ENCODE results near the gene GVQW3.

GRCh38 chr11:76368490-76368889, 12.6 kb upstream of the GVQW3 start:
- TF ChIP-seq, protein P1, sequence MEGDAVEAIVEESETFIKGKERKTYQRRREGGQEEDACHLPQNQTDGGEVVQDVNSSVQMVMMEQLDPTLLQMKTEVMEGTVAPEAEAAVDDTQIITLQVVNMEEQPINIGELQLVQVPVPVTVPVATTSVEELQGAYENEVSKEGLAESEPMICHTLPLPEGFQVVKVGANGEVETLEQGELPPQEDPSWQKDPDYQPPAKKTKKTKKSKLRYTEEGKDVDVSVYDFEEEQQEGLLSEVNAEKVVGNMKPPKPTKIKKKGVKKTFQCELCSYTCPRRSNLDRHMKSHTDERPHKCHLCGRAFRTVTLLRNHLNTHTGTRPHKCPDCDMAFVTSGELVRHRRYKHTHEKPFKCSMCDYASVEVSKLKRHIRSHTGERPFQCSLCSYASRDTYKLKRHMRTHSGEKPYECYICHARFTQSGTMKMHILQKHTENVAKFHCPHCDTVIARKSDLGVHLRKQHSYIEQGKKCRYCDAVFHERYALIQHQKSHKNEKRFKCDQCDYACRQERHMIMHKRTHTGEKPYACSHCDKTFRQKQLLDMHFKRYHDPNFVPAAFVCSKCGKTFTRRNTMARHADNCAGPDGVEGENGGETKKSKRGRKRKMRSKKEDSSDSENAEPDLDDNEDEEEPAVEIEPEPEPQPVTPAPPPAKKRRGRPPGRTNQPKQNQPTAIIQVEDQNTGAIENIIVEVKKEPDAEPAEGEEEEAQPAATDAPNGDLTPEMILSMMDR (IDR thresholded peaks at IDR 0.05) = no peak
- TF ChIP-seq CEBPB (IDR thresholded peaks at IDR 0.05) = no peak
- no peak for TF ChIP-seq POLR2A (IDR thresholded peaks at IDR 0.05; ENCODE audit: low read length)
- TF ChIP-seq, protein P2, sequence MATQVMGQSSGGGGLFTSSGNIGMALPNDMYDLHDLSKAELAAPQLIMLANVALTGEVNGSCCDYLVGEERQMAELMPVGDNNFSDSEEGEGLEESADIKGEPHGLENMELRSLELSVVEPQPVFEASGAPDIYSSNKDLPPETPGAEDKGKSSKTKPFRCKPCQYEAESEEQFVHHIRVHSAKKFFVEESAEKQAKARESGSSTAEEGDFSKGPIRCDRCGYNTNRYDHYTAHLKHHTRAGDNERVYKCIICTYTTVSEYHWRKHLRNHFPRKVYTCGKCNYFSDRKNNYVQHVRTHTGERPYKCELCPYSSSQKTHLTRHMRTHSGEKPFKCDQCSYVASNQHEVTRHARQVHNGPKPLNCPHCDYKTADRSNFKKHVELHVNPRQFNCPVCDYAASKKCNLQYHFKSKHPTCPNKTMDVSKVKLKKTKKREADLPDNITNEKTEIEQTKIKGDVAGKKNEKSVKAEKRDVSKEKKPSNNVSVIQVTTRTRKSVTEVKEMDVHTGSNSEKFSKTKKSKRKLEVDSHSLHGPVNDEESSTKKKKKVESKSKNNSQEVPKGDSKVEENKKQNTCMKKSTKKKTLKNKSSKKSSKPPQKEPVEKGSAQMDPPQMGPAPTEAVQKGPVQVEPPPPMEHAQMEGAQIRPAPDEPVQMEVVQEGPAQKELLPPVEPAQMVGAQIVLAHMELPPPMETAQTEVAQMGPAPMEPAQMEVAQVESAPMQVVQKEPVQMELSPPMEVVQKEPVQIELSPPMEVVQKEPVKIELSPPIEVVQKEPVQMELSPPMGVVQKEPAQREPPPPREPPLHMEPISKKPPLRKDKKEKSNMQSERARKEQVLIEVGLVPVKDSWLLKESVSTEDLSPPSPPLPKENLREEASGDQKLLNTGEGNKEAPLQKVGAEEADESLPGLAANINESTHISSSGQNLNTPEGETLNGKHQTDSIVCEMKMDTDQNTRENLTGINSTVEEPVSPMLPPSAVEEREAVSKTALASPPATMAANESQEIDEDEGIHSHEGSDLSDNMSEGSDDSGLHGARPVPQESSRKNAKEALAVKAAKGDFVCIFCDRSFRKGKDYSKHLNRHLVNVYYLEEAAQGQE (IDR thresholded peaks at IDR 0.05) = no peak
- no peak for TF ChIP-seq EP300 (IDR thresholded peaks at IDR 0.05)
- TF ChIP-seq RNF2 (IDR thresholded peaks at IDR 0.05; ENCODE audit: borderline replicate concordance, low read depth) = no peak
- no peak for TF ChIP-seq KDM5A (IDR thresholded peaks at IDR 0.05)
